HG03280 (cell line): ENCODE results near the gene GSTM2.
A peak's percentile ranks its signal among the peaks of the same experiment; 100 is the strongest.

Experiments
- ATAC-seq: cut with Tn5 transposase; IDR thresholded peaks from one replicate; pipeline ENCODE4 v1.9.1; 2021; ENCODE audit warnings: mild to moderate bottlenecking, moderate library complexity; ENCODE audit not compliant: unreplicated experiment

GSTM2 gene

DNA sequence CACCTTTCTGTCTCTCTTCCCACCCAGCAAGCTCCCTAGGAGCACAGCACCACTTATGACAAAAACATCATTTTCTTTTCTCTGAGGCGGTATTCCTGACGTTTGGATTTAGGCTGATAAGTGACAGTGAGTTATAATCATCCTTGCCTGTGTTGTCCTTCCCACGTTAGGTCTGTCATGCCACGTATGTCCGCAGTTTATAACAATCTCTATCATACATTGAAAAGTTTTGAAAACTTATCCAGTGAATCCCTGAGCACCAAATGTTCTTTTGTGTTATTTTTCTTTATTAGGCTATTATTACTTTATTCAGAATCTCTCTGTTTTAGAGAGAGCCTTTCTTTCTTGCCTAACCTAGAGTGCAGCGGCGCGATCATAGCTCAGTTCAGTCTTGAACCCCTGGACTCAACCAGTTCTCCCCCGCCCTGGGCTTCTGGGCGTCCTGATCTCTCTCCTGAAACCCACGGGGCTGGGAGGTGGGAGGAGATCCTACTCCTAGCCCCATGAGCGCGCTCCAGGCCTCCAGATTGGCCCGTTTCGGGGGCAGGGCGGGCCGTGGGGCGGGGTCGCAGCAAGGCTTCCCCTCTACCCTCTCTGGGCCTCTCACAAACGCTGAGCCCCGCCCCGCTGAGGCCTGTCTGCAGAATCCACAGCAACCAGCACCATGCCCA is at the start of gene GSTM2:
TSS of gene GSTM2 (plus strand) at position 606 of the 671 bp plus-strand sequence. CDS start at position 665, 59 bp downstream.
- ATAC-seq, result peak; percentile 93

DNA sequence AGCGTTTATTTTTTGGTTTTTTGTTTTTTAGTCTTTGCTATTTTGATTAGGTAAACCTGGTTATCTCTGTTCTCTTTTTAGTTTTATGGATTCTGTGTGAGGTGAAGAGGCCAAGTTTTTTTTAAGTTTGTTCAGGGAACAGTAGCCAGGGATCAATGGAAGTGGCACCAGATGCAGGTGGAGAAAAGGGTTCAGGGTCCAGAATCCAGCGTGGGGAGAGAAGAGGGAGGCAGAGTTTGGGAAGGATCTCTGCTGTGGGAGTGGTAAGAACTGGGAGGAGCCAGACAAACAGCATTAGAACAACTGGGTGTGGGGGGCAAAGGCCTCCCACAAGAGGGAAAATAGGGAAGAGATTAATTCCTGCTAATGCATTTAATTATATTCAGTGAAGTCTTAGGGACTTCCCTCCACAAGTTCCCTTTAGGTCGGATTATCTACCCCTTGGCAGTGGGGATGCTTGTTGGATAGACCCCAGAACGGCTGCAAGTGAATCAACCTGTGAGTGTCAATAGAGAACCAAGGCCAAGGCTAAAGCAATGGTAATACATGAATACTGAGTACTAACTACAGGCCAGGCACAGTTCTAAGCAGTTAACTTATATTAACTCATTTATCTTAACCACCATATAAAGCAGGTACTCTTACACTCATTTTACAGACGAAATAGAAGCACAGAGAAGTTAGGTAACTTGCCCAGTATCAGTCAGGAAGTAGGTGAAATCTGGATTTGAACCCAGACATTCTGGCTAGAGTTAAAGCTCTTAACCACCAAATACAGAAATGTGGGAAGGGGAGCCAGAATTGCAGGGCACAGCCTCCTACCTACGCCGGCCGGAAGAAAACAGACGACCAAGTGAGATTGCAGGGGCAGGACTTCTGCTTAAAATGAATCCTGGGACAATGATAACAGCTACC is 48.9 kb upstream of the GSTM2 start:
- ATAC-seq, result no peak

DNA sequence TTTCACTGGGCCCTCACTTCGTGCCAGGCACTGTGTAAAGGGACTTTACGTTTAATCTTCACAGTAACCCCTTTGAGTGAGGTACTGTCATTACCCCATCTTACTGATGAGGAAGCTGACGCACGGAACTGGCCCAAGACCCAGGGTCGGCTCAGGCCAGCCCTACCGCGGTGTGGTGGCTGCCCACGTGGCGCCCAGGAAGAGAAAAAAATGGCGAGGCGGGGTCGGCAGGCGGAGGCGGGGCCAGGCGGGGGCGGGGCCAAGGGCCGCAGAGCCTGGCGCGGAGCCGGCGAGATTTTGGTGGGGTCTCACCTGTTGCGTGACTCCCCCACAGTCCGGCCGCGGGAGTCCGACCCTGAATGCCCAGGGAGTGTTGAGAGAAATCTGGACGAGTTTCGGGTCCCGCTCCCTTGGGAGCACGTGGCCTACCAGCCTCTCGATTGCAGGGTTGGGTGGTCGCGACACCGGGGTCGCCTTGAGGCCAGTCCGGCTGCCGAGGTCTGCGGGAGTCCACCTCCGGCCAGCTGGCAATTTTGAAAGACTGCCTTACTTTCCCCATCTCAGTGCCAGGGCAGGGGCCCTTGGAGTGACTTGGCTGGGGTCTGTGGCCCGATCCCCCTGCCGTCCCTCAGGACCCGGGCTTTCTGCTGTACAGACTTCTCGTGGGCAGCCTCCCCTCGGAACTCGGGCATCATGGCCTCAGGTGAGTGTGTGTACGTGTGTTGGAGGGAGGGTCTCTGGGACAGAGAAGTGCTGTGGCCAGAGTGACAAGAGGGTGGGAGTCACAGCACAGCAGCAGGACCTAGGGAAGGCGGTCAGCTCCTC is 48.1 kb upstream of the GSTM2 start, which contains the start of the genes AMPD2 and GNAT2:
TSS of gene AMPD2 (plus strand) at position 262 of the 825 bp plus-strand sequence. CDS start 1,339 bp downstream, outside the sequence.
TSS of gene GNAT2 (minus strand) at position 41 of the 825 bp plus-strand sequence. CDS start 6,746 bp downstream, outside the sequence.
- ATAC-seq, result peak; percentile 60

DNA sequence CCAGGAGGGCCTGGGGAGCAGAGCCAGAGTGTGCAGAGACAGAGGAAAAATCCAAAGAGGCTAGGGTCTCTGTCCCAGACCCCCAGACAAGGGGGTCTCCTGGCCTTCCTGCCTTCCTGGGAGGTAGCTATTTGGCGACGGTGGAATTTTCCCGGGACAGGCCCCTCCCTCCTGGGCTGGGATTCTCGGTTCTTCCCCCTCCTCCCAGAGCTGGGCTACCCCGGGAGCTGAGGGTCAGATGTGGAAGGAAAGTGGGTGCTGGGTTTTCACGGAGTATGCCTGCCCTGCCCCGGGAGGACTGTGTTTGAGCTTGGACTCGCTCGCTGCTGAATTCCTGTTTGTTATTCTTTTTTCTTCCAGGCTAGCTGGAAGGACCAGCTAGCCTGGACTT is 47.5 kb upstream of the GSTM2 start:
- no peak for ATAC-seq

DNA sequence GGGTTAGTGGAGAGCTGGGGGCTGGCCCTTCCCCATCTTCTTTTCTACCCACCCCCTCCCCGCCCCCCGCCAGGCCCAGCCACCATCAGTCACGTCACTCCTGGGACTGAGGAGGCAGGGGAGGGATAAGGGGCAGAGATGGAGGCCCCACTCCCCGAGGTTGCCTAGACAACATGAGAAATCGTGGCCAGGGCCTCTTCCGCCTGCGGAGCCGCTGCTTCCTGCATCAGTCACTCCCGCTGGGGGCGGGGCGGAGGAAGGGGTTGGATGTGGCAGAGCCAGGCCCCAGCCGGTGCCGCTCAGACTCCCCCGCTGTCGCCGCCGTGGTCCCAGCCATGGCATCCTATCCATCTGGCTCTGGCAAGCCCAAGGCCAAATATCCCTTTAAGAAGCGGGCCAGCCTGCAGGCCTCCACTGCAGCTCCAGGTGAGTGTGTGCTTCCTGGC is 47.0 kb upstream of the GSTM2 start:
- peak; percentile 69 for ATAC-seq

DNA sequence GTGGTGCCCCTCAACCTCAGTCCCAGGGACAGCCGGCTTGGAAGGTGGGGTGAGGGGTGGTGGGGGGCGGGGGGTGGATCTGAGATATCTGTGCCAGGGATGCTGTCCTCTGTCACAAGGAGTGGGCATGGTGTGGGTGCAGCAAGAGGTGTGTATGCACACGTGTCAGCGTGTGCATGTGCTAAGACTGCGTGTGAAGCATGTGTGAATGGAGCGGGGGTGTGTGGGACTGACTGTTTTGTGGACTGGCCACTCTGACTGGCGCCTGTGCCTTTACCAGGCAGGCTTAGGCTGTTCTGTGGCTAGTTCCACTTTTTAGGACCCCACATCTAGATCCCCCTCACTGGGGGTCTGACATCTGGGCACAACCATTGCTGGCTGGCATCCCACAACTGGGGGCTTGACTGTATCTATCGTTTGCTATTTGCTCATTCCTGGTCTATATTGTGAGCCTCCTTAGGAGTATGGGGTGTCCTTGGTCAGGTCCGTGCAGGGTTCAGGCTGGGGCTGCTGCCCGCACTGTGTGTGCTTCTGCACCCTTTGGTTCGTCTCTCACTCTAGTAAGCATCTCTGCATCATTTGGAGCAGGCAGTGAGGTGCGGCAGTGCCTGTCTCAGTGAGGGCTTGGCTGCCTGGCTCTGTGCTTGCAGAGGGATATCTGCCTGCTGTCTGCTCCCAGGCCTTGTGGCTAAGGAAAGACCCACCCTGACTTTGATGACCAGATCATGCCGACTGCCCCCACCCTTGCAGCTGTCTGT is 46.3 kb upstream of the GSTM2 start:
- no peak for ATAC-seq

DNA sequence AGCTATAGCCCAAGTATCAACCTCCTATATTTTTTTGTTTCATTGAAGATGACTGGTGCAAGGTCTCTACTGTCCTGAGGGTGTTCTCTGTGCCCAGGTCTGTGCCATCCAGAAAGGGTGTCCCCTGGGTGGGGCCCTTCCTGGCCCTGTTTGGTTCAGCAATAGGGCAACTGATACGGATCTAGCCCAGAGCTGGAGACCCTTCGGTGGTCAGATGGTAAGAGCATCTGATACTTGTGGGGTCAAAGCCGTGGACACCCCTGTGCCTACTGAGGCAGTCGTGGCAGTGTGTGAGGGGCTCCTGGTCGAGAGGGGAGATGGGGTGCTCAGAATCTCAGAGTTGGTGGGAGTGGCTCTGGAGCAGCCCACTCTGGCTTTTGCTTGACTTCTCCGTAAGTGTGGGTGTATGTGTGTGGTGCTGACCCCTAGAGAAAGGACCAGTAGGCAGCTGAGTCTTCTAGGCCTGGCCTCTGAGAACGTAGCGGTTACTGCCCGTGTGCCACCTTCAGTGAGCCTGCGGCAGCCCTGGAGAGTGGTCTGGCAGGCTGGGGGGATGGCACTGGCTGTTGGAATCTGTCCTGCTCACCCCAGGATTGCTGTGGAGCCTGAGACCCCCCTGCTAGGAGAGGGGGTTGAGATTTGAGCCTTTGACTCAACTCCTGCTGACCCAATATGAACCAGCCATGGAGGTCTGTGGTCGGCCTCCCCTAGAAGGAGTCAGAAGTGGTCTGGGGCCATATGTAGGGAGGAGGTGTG is 45.5 kb upstream of the GSTM2 start:
- no peak for ATAC-seq

DNA sequence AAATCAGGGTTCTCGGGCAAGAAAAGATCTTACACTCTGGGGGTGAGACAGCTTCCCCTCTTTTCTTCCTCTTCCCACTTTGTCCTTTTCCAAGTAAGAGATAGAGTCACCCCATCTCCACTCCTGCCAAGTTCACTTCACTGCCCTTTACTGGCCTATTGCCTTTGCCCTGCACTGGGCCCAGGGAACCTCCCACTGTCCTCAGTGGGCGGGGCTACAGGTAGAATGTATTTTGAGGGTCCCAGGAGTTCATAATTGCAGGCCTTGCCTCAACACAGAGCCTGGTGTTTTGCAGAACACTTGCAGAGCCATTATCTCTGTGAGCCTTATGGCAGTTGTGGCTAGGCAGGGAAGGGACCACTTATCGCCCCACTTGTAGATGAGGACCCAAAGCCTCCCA is 45.0 kb upstream of the GSTM2 start:
- no peak for ATAC-seq

DNA sequence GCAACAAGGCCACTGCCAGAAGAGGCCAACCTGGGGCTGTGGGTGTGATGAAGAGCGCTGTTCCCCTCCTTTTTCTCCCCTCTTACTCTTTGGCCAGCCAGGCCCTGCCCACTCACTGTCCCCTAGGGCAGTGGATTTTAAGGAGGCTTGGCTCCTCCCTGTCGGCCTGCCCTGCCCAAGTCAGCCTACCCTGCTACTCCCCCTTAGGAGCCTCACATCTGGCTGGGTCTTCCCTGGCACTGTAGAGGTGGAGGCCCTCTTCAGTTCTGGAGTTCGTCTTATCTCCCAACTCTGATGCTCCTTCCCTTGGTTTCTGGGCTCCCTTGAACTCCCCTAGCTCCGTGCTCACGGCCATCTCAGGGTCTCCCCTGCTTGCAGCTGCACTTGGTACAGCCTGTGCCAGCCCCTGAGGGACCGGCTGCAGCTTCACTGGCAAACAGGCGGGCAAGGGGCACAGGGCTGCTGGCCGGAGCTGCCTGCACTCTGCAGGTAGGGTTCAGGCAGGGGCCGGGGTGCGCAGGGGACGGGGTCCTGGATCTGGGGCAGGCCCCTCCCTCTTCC is 44.2 kb upstream of the GSTM2 start:
- no peak for ATAC-seq

DNA sequence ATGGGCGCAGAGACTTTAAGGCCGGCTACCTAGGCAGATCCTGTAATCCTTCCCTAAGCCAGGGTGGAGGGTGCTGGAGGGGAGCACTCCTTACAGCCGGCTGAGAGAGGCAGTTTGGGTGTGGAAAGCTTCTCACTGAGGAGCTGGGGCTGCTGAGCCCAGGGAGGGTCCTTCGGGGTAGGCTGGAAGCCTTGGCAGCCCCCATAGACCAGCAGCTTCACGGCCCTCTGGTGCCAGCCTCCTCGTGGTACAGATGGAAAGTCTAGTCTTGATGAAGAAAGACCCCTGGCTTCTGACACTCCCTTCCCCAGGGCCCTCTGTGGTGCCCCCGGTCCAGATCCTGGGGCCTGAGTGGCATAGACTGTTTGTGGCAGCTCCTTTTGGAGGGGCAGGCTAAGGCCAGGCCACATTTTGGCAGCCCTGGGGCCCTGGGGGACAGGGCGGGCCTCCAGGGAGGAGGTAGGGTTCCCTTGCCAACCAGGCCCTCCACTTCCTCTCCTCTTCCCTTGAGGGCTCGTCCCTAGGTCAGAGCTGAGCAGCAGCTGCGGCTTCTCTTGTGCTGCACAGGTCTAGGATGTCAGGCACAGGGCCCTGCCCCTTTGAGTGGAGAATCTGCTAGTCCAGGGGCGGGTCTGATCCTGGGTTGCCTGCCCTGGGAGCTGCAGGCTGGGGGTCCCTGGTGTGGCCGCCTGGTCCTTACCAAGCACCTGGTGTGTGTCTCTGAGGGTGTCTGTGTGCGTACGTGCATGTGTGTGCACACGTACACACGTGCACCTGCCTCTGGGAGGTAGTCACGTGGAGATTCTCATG is 43.5 kb upstream of the GSTM2 start:
- ATAC-seq, result no peak

DNA sequence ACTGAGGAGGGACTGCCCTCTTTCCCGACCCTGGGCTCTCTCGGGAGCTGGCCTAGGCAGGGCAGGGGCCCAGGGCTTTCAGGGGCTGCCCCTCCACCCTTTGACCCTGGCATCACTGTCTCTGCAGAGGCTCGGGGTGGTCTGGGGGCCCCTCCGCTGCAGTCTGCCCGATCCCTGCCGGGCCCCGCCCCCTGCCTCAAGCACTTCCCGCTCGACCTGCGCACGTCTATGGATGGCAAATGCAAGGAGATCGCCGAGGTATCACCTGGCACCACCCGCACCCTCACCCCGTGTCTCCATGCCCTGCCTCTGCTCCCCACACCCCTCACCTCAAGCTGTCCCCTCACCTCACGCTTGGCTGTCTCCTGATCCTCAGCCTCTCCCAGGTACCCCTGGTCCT is 42.7 kb upstream of the GSTM2 start:
- ATAC-seq, result no peak

DNA sequence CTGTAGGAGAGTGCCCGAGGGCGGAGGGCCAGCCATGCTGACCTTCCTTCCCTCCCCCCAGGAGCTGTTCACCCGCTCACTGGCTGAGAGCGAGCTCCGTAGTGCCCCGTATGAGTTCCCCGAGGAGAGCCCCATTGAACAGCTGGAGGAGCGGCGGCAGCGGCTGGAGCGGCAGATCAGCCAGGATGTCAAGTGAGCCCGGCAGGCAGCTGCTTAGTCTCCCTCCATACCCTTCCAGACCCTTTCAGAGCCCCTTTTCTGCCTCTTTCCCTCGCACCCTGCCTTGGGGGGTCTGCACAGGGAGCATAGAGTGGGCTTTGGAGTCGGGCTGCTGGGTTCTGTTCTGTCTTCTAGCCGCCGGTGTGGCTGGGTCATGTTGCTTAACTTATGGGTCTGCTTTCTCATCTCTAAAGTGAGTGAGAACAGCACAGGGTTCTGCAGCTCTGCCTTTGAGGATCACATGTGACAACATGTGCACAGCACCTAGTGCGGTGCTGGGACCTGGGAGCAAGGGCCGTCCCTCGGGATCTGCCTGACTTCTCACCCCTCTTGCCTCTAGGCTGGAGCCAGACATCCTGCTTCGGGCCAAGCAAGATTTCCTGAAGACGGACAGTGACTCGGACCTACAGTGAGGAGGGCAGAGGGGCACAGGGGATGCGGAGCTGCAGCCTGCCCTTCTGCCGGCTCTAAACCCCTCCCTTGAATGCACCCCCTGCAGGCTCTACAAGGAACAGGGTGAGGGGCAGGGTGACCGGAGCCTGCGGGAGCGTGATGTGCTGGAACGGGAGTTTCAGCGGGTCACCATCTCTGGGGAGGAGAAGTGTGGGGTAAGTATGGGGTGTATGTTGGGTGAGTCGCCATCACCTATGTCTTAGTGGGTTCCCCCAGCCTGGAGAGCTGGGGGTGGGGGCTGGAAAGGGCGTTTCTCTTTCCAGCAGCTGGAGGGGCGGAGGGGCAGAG is 42.0 kb upstream of the GSTM2 start:
- ATAC-seq, result no peak

DNA sequence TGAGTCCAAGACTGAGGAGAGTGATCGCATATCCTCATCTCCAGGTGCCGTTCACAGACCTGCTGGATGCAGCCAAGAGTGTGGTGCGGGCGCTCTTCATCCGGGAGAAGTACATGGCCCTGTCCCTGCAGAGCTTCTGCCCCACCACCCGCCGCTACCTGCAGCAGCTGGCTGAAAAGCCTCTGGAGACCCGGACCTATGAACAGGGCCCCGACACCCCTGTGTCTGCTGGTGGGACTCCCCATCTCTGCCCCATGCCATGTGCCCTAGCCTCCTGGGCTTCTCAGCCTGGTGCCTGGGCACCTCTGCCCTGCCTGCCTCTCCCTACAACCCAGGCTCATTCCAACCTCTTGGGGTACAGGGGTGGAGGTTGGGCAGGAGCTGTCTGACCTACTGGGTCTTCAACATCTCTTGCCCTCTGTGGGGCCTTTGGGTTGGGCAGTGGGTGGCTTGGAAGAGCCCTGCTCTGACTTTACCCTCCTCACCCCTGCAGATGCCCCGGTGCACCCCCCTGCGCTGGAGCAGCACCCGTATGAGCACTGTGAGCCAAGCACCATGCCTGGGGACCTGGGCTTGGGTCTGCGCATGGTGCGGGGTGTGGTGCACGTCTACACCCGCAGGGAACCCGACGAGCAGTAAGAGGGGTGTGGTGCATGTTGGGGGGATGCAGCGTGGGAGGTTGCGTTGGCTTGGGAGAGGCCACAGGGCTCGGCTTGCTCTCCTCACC is 41.0 kb upstream of the GSTM2 start:
- no peak for ATAC-seq

DNA sequence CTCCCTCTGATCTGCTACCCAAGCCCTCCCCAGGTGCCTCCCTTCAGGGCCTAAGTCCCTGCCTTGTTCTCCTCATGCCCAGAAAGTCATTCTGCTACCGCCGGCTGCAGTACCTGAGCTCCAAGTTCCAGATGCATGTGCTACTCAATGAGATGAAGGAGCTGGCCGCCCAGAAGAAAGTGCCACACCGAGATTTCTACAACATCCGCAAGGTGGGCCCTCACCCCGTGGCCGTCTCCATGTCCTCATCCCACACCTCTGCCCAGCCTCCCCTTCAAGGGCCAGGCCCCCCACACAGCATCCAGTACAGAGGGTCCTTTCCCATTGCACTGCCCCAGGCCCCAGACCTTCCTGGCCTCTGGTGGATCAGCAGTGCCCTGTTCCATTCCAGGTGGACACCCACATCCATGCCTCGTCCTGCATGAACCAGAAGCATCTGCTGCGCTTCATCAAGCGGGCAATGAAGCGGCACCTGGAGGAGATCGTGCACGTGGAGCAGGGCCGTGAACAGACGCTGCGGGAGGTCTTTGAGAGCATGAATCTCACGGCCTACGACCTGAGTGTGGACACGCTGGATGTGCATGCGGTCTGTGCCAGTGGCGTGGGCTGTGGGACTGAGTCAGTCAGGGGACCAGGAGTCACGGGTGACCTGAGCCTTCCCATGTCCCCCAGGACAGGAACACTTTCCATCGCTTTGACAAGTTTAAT is 40.0 kb upstream of the GSTM2 start:
- ATAC-seq, result no peak

DNA sequence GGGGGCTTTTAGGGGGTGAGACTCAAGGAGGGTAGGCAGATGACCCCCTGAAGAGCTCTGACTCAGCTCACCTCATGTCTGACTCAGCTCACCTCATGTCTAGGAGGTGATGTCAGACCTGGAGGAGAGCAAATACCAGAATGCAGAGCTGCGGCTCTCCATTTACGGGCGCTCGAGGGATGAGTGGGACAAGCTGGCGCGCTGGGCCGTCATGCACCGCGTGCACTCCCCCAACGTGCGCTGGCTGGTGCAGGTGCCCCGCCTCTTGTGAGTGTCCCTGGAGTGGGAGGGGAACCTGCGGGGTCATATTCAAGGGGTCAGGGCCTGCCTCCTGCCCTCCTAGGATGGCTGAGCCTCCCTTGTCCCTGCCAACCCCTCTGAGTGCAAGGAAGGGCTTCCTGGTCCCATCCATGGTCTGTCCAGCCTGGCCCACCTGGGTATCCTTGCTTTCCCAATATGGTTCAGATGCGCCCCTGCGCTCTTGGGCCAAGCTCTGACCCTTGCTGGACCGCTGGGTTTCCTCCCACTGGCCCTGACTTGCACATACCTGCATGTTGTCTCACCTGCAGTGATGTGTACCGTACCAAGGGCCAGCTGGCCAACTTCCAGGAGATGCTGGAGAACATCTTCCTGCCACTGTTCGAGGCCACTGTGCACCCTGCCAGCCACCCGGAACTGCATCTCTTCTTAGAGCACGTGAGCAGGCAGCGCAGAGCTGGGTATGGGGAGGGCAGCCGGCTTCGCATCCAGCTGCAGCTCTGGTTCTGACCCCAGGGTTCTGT is 39.1 kb upstream of the GSTM2 start:
- no peak for ATAC-seq
